ENCODE data around the gene CDH8.

The CDH8 gene

DNA sequence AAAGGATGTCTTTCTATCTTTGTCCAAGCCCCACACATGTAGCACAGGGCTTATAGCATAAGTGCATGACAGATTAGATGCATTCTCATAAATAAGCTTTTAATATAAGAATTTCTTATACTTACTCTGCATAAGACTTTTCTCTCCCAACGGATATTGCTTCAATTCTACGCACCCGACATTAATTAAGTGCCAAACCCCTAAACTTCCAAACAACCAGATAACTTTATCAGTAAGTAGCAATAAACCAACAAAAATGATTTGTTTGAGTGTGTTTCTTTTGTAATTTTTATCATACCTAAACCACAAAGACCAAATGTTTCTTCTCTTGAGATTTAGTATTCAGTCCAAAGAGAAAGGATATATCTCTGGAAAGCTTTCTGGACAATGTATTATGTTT lies 391.5 kb downstream of the CDH8 start:
- POLR2A ChIA-PET, result no interaction called here
- CTCF ChIA-PET, result no interaction called here
- TF ChIP-seq, protein P1, sequence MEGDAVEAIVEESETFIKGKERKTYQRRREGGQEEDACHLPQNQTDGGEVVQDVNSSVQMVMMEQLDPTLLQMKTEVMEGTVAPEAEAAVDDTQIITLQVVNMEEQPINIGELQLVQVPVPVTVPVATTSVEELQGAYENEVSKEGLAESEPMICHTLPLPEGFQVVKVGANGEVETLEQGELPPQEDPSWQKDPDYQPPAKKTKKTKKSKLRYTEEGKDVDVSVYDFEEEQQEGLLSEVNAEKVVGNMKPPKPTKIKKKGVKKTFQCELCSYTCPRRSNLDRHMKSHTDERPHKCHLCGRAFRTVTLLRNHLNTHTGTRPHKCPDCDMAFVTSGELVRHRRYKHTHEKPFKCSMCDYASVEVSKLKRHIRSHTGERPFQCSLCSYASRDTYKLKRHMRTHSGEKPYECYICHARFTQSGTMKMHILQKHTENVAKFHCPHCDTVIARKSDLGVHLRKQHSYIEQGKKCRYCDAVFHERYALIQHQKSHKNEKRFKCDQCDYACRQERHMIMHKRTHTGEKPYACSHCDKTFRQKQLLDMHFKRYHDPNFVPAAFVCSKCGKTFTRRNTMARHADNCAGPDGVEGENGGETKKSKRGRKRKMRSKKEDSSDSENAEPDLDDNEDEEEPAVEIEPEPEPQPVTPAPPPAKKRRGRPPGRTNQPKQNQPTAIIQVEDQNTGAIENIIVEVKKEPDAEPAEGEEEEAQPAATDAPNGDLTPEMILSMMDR (IDR thresholded peaks at IDR 0.05; ENCODE audit: control extremely low read depth, extremely low read depth, low read depth, missing control alignments), result no peak
- DNase-seq (ENCODE audit: extremely low spot score), result no peak

- TF ChIP-seq, protein P1 (IDR thresholded peaks at IDR 0.05; ENCODE audit: control extremely low read depth, extremely low read depth, low read depth, missing control alignments), result no peak
- POLR2A ChIA-PET, result no interaction called here
- CTCF ChIA-PET, result no interaction called here
- DNase-seq (ENCODE audit: extremely low spot score), result no peak
Measured at GRCh38 chr16:61617219-61617783, 418.9 kb downstream of the CDH8 start.

GRCh38 chr16:61616088-61616487 lies 420.1 kb downstream of the CDH8 start:
- no peak for DNase-seq (ENCODE audit: extremely low spot score)
- ChIA-PET CTCF (no interaction called here), POLR2A (no interaction called here)
- TF ChIP-seq, protein P1 (IDR thresholded peaks at IDR 0.05; ENCODE audit: control extremely low read depth, extremely low read depth, low read depth, missing control alignments), result no peak

GRCh38 chr16:61611847-61612491 lies 424.3 kb downstream of the CDH8 start:
- ChIA-PET POLR2A (no interaction called here), CTCF (no interaction called here)
- no peak for DNase-seq (ENCODE audit: extremely low spot score)
- TF ChIP-seq, protein P1 (IDR thresholded peaks at IDR 0.05; ENCODE audit: control extremely low read depth, extremely low read depth, low read depth, missing control alignments), result no peak

GRCh38 chr16:61606581-61606980 lies 429.7 kb downstream of the CDH8 start:
- ChIA-PET POLR2A (no interaction called here), CTCF (no interaction called here)
- DNase-seq (ENCODE audit: extremely low spot score), result no peak
- TF ChIP-seq, protein P1 (IDR thresholded peaks at IDR 0.05; ENCODE audit: control extremely low read depth, extremely low read depth, low read depth, missing control alignments), result no peak

All from GM10248 (cell line).